BLaER1 treated with 17β-estradiol and CSF1 and Interleukin-3, amounts not matched to agents 10 nM and 100 nM (cell line): ENCODE measurements around the gene LDLRAD3.

Source experiments
- H3K27ac ChIP-seq, 11 experiments: shearing (Covaris generic); formaldehyde crosslinking; 2 replicates each; pipeline ENCODE4 v1.8.1; 2022
- H3K27me3 ChIP-seq, 11 experiments: shearing (Covaris generic); formaldehyde crosslinking; 2 replicates each; pipeline ENCODE4 v1.8.1; 2022
- H3K36me3 ChIP-seq, 11 experiments: shearing (Covaris generic); formaldehyde crosslinking; 2 replicates each; pipeline ENCODE4 v1.8.1; 2022
- H3K4me1 ChIP-seq, 10 experiments: shearing (Covaris generic); formaldehyde crosslinking; 2 replicates each; pipeline ENCODE4 v1.8.1; 2022
- H3K4me2 ChIP-seq, 11 experiments: shearing (Covaris generic); formaldehyde crosslinking; 2 replicates each; pipeline ENCODE4 v1.8.1; 2022
- H3K4me3 ChIP-seq, 10 experiments: shearing (Covaris generic); formaldehyde crosslinking; 2 replicates each; pipeline ENCODE4 v1.8.1; 2022
- H3K9ac ChIP-seq, 11 experiments: shearing (Covaris generic); formaldehyde crosslinking; 2 replicates each; pipeline ENCODE4 v1.8.1; 2022
- H3K9me3 ChIP-seq, 11 experiments: shearing (Covaris generic); formaldehyde crosslinking; replicated peaks in 1 of 11; 2 replicates each; pipeline ENCODE4 v1.8.1; 2022
- H4K20me1 ChIP-seq, 11 experiments: shearing (Covaris generic); formaldehyde crosslinking; 2 replicates each; pipeline ENCODE4 v1.8.1; 2022
- Cebpa-rat ChIP-seq, 11 experiments: shearing (Covaris generic); IDR thresholded peaks; 2 replicates each; pipeline ENCODE4 v1.8.1; 2022

LDLRAD3 gene

GRCh38 chr11:36131721-36132397 lies 188.0 kb downstream of the LDLRAD3 start:
- H3K9ac ChIP-seq: no peak overlapping the region
- H4K20me1 ChIP-seq: peaks cover 0 to 45% (median 13%) of the 10 kb centered on the region in 11 experiments; a peak in 9 of 22 replicates
- H3K27ac ChIP-seq: no peak overlapping the region
- TF ChIP-seq Cebpa-rat (IDR thresholded peaks at IDR 0.05): no peak
- H3K4me2 ChIP-seq: peak overlapping the region in 3 of 11 experiments; percentile 23 to 71 (median 56); a peak in 5 of 22 replicates
- H3K9me3 ChIP-seq: peaks cover 0 to 9% (median 0%) of the 10 kb centered on the region in 11 experiments; a peak in 1 of 22 replicates
- H3K36me3 ChIP-seq: peaks cover 6 to 35% (median 22%) of the 10 kb centered on the region in 11 experiments; a peak in 17 of 22 replicates
- H3K4me1 ChIP-seq: peaks cover 18 to 61% (median 25%) of the 10 kb centered on the region in 10 experiments
- no peak overlapping the region for H3K4me3 ChIP-seq
- H3K27me3 ChIP-seq: no peaks in the 10 kb centered on the region

GRCh38 chr11:36132940-36133339 lies 189.1 kb downstream of the LDLRAD3 start:
- TF ChIP-seq Cebpa-rat (IDR thresholded peaks at IDR 0.05): no peak
- Histone ChIP-seq H3K36me3 (peaks cover 7 to 46% (median 31%) of the 10 kb centered on the region in 11 experiments; a peak in 19 of 22 replicates), H3K27ac (peak overlapping the region in 1 of 11 experiments; percentile 15; a peak in 2 of 22 replicates), H4K20me1 (peaks cover 0 to 40% (median 5%) of the 10 kb centered on the region in 11 experiments; a peak in 9 of 22 replicates), H3K4me3 (no peak overlapping the region), H3K9ac (no peak overlapping the region), H3K4me1 (peaks cover 13 to 56% (median 21%) of the 10 kb centered on the region in 10 experiments), H3K9me3 (peaks cover 0 to 9% (median 0%) of the 10 kb centered on the region in 11 experiments; a peak in 1 of 22 replicates), H3K4me2 (peak overlapping the region in 3 of 11 experiments; percentile 23 to 71 (median 56); a peak in 6 of 22 replicates), H3K27me3 (no peaks in the 10 kb centered on the region)

- Histone ChIP-seq H3K4me3 (no peak overlapping the region), H4K20me1 (peaks cover 0 to 37% (median 4%) of the 10 kb centered on the region in 11 experiments; a peak in 5 of 22 replicates), H3K9me3 (0 out of 22 replicates have a peak, but pooled peaks cover 0 to 2% (median 0%) of the 10 kb centered on the region in 11 experiments), H3K27ac (no peak overlapping the region), H3K4me2 (peak overlapping the region in 2 of 11 experiments; percentile 56 to 71; a peak in 4 of 22 replicates), H3K9ac (no peak overlapping the region), H3K4me1 (peaks cover 14 to 51% (median 21%) of the 10 kb centered on the region in 10 experiments; a peak in 19 of 20 replicates), H3K36me3 (peaks cover 7 to 58% (median 42%) of the 10 kb centered on the region in 11 experiments; a peak in 21 of 22 replicates), H3K27me3 (no peaks in the 10 kb centered on the region)
- TF ChIP-seq Cebpa-rat (IDR thresholded peaks at IDR 0.05): no peak
Measured at GRCh38 chr11:36135076-36135475, 191.2 kb downstream of the LDLRAD3 start.

GRCh38 chr11:36139767-36140166 lies 195.9 kb downstream of the LDLRAD3 start:
- H4K20me1 ChIP-seq: peaks cover 0 to 29% (median 0%) of the 10 kb centered on the region in 11 experiments; a peak in 5 of 22 replicates
- H3K9me3 ChIP-seq: peaks cover 0 to 8% (median 7%) of the 10 kb centered on the region in 11 experiments; a peak in 17 of 22 replicates
- no peak overlapping the region for H3K4me3 ChIP-seq
- H3K9ac ChIP-seq: no peak overlapping the region
- H3K27me3 ChIP-seq: no peaks in the 10 kb centered on the region
- no peak for TF ChIP-seq Cebpa-rat (IDR thresholded peaks at IDR 0.05)
- H3K36me3 ChIP-seq: peaks cover 11 to 69% (median 49%) of the 10 kb centered on the region in 11 experiments
- H3K27ac ChIP-seq: no peak overlapping the region
- H3K4me1 ChIP-seq: peaks cover 23 to 34% (median 32%) of the 10 kb centered on the region in 10 experiments
- no peak overlapping the region for H3K4me2 ChIP-seq

GRCh38 chr11:36141196-36141953 lies 197.5 kb downstream of the LDLRAD3 start:
- no peaks in the 10 kb centered on the region for H3K27me3 ChIP-seq
- TF ChIP-seq Cebpa-rat (IDR thresholded peaks at IDR 0.05): no peak
- peaks cover 10 to 54% (median 37%) of the 10 kb centered on the region in 11 experiments for H3K36me3 ChIP-seq
- peaks cover 0 to 22% (median 0%) of the 10 kb centered on the region in 11 experiments; a peak in 5 of 22 replicates for H4K20me1 ChIP-seq
- H3K9me3 ChIP-seq: peaks cover 0 to 8% (median 7%) of the 10 kb centered on the region in 11 experiments; a peak in 17 of 22 replicates
- no peak overlapping the region for H3K9ac ChIP-seq
- H3K4me2 ChIP-seq: peak overlapping the region; percentile 58 to 80 (median 69)
- peaks cover 20 to 34% (median 30%) of the 10 kb centered on the region in 10 experiments for H3K4me1 ChIP-seq
- H3K27ac ChIP-seq: no peak overlapping the region; a peak in 1 of 22 replicates
- no peak overlapping the region for H3K4me3 ChIP-seq

- H3K9me3 ChIP-seq: peaks cover 0 to 8% (median 7%) of the 10 kb centered on the region in 11 experiments; a peak in 17 of 22 replicates
- peak overlapping the region in 3 of 11 experiments; percentile 2 to 17 (median 11); a peak in 3 of 22 replicates for H3K27ac ChIP-seq
- 0 out of 22 replicates have a peak overlapping the region, but pooled peaks of 2 of the 11 experiments have one; percentile 1 to 35 for H3K9ac ChIP-seq
- peaks cover 0 to 22% (median 0%) of the 10 kb centered on the region in 11 experiments; a peak in 5 of 22 replicates for H4K20me1 ChIP-seq
- no peaks in the 10 kb centered on the region for H3K27me3 ChIP-seq
- H3K4me1 ChIP-seq: peaks cover 20 to 34% (median 30%) of the 10 kb centered on the region in 10 experiments
- peak overlapping the region; percentile 58 to 80 (median 69) for H3K4me2 ChIP-seq
- H3K36me3 ChIP-seq: peaks cover 4 to 53% (median 31%) of the 10 kb centered on the region in 11 experiments
- no peak overlapping the region for H3K4me3 ChIP-seq
- no peak for TF ChIP-seq Cebpa-rat (IDR thresholded peaks at IDR 0.05)
Measured at GRCh38 chr11:36141956-36142355, 198.1 kb downstream of the LDLRAD3 start.

GRCh38 chr11:36142439-36142838 lies 198.6 kb downstream of the LDLRAD3 start:
- H3K4me3 ChIP-seq: no peak overlapping the region
- no peaks in the 10 kb centered on the region for H3K27me3 ChIP-seq
- TF ChIP-seq Cebpa-rat (IDR thresholded peaks at IDR 0.05): no peak
- peak overlapping the region; percentile 58 to 80 (median 69) for H3K4me2 ChIP-seq
- peaks cover 4 to 49% (median 26%) of the 10 kb centered on the region in 11 experiments; a peak in 21 of 22 replicates for H3K36me3 ChIP-seq
- H3K9ac ChIP-seq: peak overlapping the region in 2 of 11 experiments; percentile 1 to 35; a peak in 1 of 22 replicates
- H4K20me1 ChIP-seq: peaks cover 0 to 22% (median 0%) of the 10 kb centered on the region in 11 experiments; a peak in 5 of 22 replicates
- peaks cover 0 to 8% (median 7%) of the 10 kb centered on the region in 11 experiments; a peak in 17 of 22 replicates for H3K9me3 ChIP-seq
- H3K4me1 ChIP-seq: peaks cover 20 to 34% (median 30%) of the 10 kb centered on the region in 10 experiments
- H3K27ac ChIP-seq: peak overlapping the region in 3 of 11 experiments; percentile 2 to 17 (median 11); a peak in 3 of 22 replicates

- peaks cover 20 to 34% (median 30%) of the 10 kb centered on the region in 10 experiments for H3K4me1 ChIP-seq
- no peaks in the 10 kb centered on the region for H3K27me3 ChIP-seq
- no peak overlapping the region for H3K9ac ChIP-seq
- H3K4me3 ChIP-seq: no peak overlapping the region
- TF ChIP-seq Cebpa-rat (IDR thresholded peaks at IDR 0.05): no peak
- peaks cover 0 to 22% (median 0%) of the 10 kb centered on the region in 11 experiments; a peak in 5 of 22 replicates for H4K20me1 ChIP-seq
- peaks cover 4 to 48% (median 28%) of the 10 kb centered on the region in 11 experiments; a peak in 21 of 22 replicates for H3K36me3 ChIP-seq
- no peak overlapping the region for H3K27ac ChIP-seq
- peaks cover 0 to 8% (median 7%) of the 10 kb centered on the region in 11 experiments; a peak in 17 of 22 replicates for H3K9me3 ChIP-seq
- H3K4me2 ChIP-seq: peak overlapping the region; percentile 58 to 80 (median 69); a peak in 20 of 22 replicates
Measured at GRCh38 chr11:36142879-36143278, 199.0 kb downstream of the LDLRAD3 start.
